B cell (primary cell): Measurements from ENCODE around the gene ANKRD33.

Experiments used
- EZH2 ChIP-seq: IDR thresholded peaks from 2 replicates; pipeline ENCODE4 v1.6.1; 2012; ENCODE audit warnings: borderline replicate concordance, low read depth, mild to moderate bottlenecking, moderate library complexity, low read length; ENCODE audit not compliant: insufficient read depth, poor library complexity, severe bottlenecking
- TF ChIP-seq, protein P1 (sequence below): fragments of 200-600 bp; IDR thresholded peaks from one replicate; pipeline ENCODE4 v1.8.0; 2022; ENCODE audit warnings: antibody characterized with exemption, mild to moderate bottlenecking

DNA sequence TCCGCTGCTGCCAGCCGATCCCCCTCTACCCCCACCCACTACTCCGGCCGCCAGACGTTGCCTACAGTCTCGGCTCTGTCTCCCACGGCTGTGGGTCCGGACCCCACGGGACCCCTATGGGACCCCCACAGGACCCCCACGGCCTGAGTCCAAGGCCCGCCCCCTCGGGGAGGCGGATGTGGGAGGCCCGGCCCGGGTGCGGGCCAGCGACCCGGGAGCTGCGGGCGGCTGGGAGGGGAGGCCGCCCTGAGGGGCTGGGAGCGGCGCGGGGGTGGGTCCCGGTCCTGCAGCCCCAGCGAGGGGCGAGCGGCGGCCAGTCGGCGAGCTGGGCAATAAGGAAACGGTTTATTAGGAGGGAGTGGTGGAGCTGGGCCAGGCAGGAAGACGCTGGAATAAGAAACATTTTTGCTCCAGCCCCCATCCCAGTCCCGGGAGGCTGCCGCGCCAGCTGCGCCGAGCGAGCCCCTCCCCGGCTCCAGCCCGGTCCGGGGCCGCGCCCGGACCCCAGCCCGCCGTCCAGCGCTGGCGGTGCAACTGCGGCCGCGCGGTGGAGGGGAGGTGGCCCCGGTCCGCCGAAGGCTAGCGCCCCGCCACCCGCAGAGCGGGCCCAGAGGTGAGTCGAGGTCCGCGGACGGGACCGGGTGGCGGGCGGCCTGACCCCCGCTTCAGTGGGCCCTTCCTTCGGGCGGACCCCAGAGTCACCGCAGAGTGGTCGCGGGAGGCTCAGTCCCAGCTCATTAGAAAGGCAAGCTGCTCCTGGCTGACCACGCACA, 19.4 kb downstream of the ANKRD33 start, which contains the start of gene ACVRL1:
- TF ChIP-seq, protein P1, sequence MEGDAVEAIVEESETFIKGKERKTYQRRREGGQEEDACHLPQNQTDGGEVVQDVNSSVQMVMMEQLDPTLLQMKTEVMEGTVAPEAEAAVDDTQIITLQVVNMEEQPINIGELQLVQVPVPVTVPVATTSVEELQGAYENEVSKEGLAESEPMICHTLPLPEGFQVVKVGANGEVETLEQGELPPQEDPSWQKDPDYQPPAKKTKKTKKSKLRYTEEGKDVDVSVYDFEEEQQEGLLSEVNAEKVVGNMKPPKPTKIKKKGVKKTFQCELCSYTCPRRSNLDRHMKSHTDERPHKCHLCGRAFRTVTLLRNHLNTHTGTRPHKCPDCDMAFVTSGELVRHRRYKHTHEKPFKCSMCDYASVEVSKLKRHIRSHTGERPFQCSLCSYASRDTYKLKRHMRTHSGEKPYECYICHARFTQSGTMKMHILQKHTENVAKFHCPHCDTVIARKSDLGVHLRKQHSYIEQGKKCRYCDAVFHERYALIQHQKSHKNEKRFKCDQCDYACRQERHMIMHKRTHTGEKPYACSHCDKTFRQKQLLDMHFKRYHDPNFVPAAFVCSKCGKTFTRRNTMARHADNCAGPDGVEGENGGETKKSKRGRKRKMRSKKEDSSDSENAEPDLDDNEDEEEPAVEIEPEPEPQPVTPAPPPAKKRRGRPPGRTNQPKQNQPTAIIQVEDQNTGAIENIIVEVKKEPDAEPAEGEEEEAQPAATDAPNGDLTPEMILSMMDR, result no peak
- no peak for TF ChIP-seq EZH2
